Chondrocyte (in vitro differentiated cells): ENCODE results near the gene SWI5. TPM values are rescaled to one million over a fixed set of nuclear protein-coding genes. Genes with fewer than 3 reads are reported as not detected.

Source experiments
- DNase-seq: peaks from one replicate; pipeline ENCODE4 v3.0.0; 2021; ENCODE audit warnings: mixed read lengths, low spot score
- H3K27ac Mint-ChIP-seq: one replicate; pipeline ENCODE4 v1.8.0; 2021; ENCODE audit warnings: mild to moderate bottlenecking, moderate library complexity, mixed read lengths; ENCODE audit not compliant: unreplicated experiment
- H3K27me3 Mint-ChIP-seq: 2 replicates; pipeline ENCODE4 v1.8.0; 2021; ENCODE audit warnings: low read depth, mixed read lengths
- H3K36me3 Mint-ChIP-seq: 2 replicates; pipeline ENCODE4 v1.8.0; 2021; ENCODE audit warnings: low read depth, mixed read lengths
- H3K4me1 Mint-ChIP-seq: 2 replicates; pipeline ENCODE4 v1.8.0; 2021; ENCODE audit warnings: low read depth, mild to moderate bottlenecking, mixed read lengths
- H3K4me3 Mint-ChIP-seq: one replicate; pipeline ENCODE4 v1.8.0; 2021; ENCODE audit warnings: mild to moderate bottlenecking, moderate library complexity, mixed read lengths; ENCODE audit not compliant: unreplicated experiment
- H3K9me3 Mint-ChIP-seq: 2 replicates; pipeline ENCODE4 v1.8.0; 2021; ENCODE audit warnings: low read depth, mixed read lengths
- total RNA-seq: library from RNA; stranded (reverse); gene quantifications from 3 replicates; pipeline ENCODE4 v1.2.1, GENCODE V29; 2021
- TF ChIP-seq, protein P1 (sequence below): fragments of 200-600 bp; sonication (generic); IDR thresholded peaks from 2 replicates; pipeline ENCODE4 v1.5.0; 2021; ENCODE audit warnings: antibody characterized with exemption, mild to moderate bottlenecking, moderate library complexity

The SWI5 gene
- total RNA-seq, 1 donor from 2014 or later = 29.4 TPM

DNA sequence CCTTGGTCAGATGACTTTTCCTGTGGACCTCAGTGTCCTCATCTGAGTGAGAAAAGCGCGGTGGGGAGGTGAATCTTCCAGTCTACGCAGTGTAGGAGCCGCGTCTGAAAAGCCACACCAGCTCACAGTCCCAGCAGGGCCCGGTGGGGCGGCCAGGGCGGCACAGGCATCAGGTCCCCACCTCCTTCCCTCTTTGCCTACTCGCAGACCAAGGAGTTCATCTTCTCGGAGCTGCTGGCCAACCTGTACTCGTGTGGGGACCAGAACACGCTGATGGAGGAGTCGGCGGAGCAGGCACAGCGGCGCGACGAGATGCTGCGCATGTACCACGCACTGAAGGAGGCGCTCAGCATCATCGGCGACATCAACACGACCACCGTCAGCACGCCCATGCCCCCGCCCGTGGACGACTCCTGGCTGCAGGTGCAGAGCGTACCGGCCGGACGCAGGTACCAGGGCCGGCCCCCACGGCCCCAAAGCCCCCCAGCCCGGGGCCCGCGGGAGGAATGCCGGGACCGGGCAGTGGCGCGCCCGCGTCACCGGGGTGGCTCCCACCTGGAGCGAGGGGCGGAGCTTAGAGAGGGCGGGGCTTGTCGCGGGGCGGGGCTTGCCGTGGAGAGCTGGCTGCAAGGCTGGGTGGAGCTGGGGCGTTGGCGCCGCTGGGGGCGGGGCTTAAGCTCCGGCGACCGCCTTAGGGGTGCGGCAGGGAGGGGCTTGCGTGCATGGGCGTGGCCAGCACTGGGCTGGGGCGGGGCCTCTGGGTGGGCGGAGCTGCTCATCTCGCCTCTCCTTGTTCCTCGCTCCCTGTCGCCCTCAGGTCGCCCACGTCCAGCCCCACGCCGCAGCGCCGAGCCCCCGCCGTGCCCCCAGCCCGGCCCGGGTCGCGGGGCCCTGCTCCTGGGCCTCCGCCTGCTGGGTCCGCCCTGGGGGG, 25.9 kb upstream of the SWI5 start:
- no peaks in the 10 kb centered on the region for H3K9me3 Mint-ChIP-seq
- no peak for DNase-seq
- no peak overlapping the region for H3K4me3 Mint-ChIP-seq
- no peaks in the 10 kb centered on the region for H3K27me3 Mint-ChIP-seq
- no peak overlapping the region for H3K27ac Mint-ChIP-seq
- H3K36me3 Mint-ChIP-seq = peaks cover 10% of the 10 kb centered on the region
- H3K4me1 Mint-ChIP-seq = peaks cover 22% of the 10 kb centered on the region
- TF ChIP-seq, protein P1, sequence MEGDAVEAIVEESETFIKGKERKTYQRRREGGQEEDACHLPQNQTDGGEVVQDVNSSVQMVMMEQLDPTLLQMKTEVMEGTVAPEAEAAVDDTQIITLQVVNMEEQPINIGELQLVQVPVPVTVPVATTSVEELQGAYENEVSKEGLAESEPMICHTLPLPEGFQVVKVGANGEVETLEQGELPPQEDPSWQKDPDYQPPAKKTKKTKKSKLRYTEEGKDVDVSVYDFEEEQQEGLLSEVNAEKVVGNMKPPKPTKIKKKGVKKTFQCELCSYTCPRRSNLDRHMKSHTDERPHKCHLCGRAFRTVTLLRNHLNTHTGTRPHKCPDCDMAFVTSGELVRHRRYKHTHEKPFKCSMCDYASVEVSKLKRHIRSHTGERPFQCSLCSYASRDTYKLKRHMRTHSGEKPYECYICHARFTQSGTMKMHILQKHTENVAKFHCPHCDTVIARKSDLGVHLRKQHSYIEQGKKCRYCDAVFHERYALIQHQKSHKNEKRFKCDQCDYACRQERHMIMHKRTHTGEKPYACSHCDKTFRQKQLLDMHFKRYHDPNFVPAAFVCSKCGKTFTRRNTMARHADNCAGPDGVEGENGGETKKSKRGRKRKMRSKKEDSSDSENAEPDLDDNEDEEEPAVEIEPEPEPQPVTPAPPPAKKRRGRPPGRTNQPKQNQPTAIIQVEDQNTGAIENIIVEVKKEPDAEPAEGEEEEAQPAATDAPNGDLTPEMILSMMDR = no peak

DNA sequence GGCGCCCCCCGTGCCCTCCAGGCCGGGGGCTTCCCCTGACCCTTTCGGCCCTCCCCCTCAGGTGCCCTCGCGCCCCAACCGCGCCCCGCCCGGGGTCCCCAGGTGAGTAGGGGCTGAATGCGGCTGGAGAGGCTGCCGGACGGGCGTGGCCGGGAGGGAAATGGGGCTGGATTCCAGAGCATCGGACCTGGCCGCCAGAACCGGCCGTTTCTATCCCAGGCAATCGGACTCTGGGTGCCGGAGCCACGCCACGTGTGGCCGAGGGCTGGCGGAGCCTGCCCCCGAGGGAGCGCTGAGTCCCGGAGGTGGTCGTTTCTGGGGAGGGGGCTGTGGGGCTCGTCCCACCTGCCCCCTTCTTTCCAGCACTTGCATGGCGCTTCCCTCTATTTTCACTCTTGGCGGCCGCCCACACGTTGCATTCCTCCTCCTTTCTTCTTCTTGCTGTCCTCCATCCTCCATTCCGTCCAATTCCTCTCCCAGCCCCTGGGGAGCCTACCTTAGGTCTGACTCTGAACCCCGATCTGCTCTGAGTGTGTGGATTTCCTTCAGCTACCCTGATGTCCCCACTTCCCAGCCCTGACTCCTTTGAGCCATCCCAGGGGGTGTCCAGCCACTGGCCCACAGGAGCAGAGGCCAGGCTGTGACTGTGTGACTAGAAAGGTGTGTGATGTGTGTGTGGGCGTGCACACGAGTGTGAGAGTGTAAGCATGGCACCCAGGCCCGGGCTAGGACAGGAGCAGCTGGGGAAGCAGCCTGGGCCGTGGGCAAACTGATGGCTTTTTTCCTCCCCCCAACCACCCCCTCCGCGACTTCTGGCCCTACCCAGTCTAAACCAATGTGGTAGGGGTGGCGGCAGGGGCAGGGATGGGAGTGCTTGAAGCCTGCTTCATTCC, 25.0 kb upstream of the SWI5 start:
- Mint-ChIP-seq H3K36me3 (peaks cover 12% of the 10 kb centered on the region), H3K27me3 (no peaks in the 10 kb centered on the region), H3K4me3 (no peak overlapping the region), H3K9me3 (no peaks in the 10 kb centered on the region), H3K27ac (no peak overlapping the region), H3K4me1 (peaks cover 13% of the 10 kb centered on the region)
- DNase-seq = no peak
- TF ChIP-seq, protein P1 = no peak

DNA sequence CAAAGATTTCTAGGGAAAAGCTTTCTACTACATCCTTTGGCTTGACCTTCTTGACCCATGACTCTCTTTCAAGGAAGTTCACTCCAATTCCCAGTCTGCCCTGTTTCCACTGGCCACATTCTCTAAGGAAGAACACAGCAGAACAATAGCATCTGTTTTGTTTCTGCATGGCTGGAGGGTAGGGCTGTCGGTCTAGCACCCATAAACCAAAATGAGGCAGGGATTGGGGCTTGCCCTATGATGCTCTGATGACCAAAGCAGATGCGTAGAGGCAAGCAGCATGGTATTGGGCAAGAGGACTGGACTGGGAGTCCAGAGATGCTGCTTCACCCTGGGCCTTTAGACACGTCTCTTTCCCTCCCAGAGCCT, 24.4 kb upstream of the SWI5 start:
- Mint-ChIP-seq H3K9me3 (no peaks in the 10 kb centered on the region), H3K27me3 (no peaks in the 10 kb centered on the region), H3K27ac (peak overlapping the region; percentile 55), H3K36me3 (peaks cover 12% of the 10 kb centered on the region), H3K4me1 (peaks cover 11% of the 10 kb centered on the region), H3K4me3 (no peak overlapping the region)
- TF ChIP-seq, protein P1 = no peak
- no peak for DNase-seq

DNA sequence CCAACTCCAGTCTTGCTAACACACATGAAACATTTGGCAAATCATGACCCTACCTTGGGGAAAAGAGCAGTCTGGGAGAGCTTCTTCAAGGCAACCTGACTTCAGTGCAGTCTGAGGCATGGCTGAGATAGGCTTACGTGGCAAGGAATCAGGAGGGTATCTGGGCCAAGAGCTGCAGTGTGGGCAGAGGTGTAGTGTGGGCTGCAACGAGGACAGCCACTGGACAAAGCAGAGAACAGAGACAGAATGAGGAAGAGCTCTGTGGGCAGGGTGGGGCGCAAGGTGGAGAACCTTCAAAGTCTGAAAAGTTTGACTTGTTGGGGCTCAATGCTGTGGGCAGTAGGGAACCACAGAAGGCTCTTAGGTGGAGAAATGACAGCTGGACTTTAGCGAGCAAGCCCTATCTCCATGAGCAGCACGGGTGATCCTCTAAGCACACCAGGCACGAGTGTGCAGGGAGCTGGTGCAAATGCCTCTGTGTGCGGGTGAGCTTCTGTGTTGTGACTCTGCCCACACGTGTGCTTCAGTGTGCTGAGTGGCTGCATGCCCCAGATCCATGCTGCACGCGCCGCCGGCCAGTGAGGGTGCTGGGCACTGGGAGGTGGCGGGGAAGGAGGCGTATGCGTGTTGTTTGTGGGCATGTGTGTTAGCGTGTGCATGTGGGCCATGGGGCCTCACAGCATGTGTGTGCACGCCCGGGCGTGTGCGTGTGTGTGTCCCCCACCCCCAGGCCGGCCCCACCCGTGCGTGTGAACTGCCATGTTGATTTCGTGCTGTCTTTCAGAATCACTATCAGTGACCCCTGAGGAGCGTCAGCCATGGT, 23.5 kb upstream of the SWI5 start:
- Mint-ChIP-seq H3K27ac (no peak overlapping the region), H3K4me1 (peaks cover 9% of the 10 kb centered on the region), H3K36me3 (peaks cover 13% of the 10 kb centered on the region), H3K9me3 (no peaks in the 10 kb centered on the region), H3K27me3 (no peaks in the 10 kb centered on the region), H3K4me3 (no peak overlapping the region)
- TF ChIP-seq, protein P1 = no peak
- DNase-seq = no peak
